HG03060 (cell line): Measurements from ENCODE around the gene NUMA1.

Source experiments
- ATAC-seq: cut with Tn5 transposase; IDR thresholded peaks from one replicate; pipeline ENCODE4 v1.9.1; 2021; ENCODE audit warnings: low read depth, moderate number of reproducible peaks; ENCODE audit not compliant: unreplicated experiment

The NUMA1 gene

DNA sequence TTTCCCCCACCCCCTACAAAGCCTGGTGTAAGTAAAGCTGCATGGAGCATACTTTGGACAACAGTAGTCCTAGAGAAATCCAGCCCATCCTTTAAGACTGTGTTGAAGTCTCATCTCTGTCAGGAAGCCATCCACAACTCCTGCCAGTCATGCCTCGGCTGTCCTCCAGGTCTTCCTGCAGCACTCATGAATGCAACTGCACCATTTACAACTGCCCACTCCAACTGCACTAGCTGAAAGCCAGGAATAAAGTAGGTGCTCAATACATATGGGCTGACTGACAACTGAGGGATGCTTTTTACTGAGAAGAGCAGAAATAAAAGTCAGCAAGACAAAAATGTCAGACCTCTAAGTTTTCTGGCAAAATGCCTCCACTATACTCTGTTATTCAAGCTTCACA lies 54.3 kb downstream of the NUMA1 start:
- no peak for ATAC-seq

GRCh38 chr11:72024069-72024754 lies 56.1 kb downstream of the NUMA1 start:
- ATAC-seq: no peak

GRCh38 chr11:72023335-72023734 lies 57.0 kb downstream of the NUMA1 start:
- ATAC-seq: no peak

DNA sequence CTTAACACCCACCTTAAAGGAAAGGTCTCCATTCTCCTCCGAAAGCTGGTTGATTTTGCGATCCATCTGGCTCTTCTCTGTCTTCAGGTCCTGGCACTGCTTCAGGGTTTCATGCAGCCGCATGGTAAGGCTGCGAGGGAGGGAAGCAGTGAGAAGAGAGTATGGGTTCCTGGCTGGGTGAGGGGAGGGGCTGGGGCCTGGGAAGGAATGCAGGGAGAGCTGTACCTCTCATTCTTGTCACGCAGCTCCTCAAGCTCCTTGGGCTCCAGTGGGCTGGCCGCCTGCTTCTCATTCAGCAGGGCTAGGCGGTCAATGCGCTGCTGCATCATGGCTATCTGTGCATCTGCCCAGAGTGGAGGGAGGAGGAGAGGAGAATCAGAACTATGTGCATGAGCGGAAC lies 62.2 kb downstream of the NUMA1 start:
- ATAC-seq: no peak

GRCh38 chr11:72015511-72016061 lies 64.8 kb downstream of the NUMA1 start:
- no peak for ATAC-seq

GRCh38 chr11:72014761-72015320 lies 65.5 kb downstream of the NUMA1 start:
- no peak for ATAC-seq

DNA sequence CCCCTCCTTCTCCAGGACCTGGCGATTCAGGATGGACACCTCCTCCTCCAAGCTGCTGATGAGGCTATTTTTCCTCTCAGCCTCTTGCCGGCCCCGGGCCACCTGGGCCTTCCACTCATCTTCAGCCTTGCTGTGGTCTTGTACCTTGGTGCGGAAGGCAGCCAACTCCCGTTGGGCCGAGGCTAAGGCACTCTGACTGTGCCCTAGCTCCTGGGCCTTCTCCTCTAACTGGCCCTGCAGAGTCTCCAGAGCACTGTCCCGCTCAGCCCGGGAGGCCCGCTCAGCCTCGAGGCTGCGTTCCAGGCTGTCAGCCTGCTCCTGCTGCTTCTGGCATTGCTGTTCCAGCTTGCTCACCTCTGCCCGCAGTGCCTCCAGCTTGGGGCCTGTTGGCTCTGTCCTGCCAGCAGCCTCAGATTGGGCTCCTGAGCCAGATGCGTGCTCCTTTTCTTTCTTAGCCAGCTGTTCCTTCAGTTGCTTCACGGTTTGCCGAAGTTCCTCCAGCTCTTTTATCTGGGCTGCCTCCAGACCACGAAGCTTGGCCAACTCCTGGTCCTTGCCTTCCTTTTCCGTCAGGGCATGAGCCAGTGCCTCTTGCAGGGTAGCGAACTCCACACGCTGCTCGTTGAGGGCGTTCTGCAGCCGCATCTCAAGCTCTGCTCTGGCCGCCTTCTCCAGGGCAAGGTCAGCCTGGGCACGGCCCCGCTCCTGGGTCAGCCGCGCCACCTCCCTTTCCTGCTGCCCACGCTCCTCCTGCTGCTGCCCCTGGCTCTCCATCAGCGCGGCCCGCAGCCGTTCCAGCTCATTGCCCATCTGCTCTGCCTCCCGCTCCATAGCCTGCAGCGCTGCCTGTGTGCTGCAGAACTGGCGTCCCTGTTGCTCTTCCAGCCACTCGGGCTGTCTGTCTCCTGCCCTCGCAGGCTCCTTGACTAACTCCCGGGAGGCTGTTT lies 66.3 kb downstream of the NUMA1 start:
- ATAC-seq: no peak

DNA sequence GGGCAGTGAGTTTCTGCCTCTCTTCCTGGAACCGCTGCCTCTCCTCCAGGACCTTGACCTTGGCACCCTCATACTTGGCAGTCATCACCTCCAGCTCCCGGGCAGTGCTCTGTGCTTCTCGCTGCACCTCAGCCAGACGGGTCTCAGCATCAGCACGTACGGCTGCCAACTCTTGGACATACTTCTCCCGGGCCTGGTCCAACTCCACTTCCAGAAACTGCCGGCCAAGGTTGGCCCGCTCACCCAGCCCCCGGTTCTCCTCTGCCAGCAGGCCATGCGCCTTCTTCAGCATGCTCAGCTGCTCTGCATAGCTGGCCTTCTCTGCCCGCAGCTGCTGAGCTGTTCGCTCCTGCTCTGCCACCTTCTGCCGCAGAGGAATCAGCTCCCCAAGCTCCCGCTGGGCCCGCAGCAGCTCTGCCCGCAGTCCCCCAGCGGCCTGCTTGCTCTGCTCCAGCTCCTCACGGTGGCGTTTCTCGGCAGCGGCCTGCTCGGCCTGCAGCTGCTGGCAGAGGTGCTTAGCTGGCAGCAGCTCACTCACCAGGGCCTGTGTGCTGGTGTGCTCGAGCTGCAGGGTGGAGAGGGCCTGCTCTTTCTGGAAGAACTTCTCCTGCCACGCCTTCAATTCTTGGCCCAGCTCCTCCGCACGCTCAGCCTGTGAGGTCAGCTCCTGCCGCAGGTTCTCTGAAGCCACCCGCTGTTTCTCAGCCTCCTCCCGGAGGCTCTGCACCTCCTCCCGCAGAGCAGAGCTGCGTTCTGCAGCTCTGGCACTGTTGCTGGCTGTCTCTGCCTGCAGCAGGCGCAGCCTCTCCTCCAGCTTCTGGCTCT lies 67.2 kb downstream of the NUMA1 start:
- ATAC-seq: no peak

DNA sequence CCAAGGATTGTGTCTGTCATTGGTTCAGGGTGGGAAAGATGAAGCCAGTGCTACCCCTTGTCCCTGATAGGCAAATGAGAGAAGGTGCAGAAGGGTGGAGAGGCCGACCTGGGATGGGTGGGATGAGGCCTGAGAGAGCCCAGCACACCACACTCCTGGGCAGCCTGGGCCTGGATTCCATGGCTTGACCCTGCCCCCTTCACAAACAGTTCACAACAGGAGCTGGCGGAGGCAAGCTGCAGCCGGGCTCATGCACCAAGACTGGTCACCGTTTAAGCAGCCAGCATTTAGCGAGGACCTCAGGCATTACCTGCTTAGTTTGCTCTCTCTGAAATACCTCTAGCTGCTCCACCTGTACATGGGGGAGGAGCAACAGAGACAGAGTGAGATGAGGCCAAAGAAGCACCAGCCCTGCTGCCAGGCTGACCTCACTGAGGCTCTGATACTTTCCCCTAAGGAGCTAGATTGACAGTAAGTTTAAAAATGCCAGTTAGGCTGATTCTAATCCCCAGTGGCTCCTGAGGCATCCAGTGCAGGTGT lies 68.2 kb downstream of the NUMA1 start:
- ATAC-seq: no peak

DNA sequence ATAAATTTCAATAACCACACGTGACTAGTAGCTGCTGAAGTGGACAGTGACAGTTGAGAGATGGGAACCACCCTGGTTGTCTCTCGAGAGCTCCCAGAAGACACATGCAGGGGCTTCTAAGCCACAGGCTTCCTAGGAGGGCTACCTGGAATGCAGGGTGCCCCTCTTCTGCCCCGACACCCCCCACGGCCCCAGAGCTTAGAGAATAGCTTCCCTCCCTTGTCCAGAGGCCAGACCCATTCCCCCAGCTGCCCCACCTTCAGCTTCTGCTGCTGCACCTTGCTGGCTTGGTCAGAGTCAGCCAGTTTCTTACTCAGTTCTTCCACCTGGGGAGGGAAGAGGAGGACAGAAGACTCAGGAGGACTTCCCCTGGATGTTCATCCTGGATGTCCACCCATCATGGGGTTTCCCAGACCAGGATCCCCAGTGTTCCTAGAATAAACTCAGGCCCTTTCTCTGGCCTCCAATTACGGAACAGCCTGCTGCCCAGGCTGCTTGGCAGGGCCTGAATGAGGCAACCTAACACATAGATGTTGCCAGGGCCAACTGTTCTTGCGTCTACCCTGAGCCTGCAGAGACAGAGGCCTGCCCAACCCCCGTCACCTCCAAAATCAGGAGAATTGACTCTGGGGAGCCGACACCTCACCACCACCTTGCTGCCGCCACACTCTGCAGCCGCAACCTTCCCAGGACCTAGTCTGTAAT lies 69.7 kb downstream of the NUMA1 start:
- no peak for ATAC-seq

DNA sequence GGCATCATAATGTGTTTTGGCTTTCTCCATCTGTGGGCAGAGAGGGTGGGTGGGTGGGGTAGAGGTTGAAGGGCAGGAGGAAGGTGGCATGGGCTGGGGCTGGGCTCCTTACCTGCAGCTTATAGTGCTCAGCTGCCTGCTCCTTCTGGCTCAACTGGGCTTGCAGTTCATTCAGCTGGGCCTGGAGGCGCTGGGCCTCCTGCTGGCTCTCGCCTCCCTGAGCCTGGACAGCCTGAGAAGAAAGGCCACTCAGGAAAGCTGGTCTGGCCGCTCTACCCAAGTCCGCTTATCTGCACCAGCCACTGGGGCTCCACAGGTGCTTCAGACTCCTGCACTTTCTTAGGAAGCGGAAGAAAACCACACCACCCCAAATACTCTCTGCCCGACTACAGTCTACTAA lies 71.2 kb downstream of the NUMA1 start:
- no peak for ATAC-seq

DNA sequence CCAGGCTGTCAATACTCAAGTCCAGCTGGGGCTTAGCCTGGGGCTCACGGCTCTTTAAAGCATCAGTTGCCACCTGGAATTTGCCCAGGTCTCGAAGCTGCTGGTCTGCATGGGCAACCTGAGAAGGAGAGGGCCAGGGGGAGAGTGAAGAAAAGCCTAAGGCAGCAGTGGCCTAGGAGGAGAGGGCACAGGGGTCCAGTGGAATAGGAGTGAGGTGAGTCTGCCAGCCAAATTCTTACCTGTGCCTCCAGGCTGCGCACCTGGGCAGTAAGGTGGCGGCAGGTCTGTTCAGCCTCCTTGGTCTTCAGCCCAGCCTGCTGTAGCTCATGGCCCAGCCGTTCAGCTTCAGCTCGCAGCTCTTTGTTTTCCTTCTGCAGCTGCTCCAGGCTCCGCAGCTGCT lies 71.6 kb downstream of the NUMA1 start:
- no peak for ATAC-seq

DNA sequence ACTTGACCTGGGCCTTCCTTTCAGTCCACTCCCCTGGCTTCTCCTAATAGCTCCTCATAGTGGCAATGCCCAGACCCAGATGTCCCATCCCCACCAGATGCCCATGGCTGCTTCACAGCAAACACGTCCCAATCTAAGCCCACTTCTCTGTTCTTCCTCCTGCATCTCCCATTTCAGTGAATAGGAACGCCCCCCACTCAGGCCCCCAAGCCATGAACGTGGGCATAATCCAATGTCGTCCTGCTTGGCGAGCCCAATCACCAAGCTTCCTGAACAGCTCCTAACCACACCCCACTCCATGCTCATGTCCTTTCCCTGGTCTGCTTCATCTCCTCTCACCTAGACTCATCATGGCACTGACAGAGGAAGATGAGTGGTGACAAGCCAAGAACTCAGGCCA lies 72.8 kb downstream of the NUMA1 start:
- ATAC-seq: no peak

- ATAC-seq: no peak
Observed at GRCh38 chr11:72007089-72007476, 73.3 kb downstream of the NUMA1 start.

- no peak for ATAC-seq
Observed at GRCh38 chr11:72006309-72007088, 73.8 kb downstream of the NUMA1 start.

DNA sequence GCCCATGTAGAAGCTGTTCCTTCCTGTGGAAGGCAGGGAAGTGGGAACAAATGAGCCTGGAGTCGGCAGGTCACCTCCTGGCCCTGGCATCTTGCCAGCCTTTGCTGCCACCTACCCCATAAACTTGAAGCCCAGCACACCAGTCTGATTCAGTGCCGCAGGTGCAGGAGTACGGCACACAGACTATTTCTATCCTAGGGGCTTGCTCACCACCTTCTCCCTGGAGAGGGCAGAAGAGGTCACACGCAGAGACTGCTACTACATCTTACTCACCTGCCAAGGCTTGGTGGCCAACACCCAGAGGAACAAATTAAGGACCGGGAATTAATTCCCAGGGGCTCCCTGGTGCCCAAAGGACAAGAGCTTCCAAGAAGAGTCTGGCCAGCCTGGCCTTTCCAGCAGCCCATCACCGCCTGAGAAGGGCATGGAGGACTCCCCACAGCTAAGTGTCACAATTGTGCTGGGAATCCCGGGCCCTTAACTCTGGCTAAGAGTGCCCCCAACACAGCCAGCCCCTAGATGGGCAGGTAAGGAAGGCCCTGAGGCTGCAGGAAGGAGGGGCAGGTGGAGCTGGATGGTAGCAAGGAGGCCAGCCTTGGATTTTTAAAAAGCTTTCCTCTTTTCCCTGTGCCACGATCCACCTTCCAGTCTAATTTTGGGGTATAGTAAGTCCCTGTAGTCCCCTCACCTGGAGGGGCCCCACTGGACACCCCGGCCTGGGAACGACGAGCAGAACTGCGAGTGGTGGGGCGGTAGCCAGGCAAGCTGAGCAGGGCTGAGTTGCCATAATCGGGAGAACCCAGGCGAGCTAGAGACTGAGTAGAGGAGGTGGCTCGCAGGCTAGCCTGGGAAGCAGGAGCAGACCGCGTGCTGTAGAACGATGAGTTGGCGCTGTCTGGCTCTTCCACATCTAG lies 74.7 kb downstream of the NUMA1 start:
- ATAC-seq: no peak

- no peak for ATAC-seq
Observed at GRCh38 chr11:72004515-72005346, 75.6 kb downstream of the NUMA1 start.
